ENCODE measurements around the gene SRPK2.
"Not testable (repeated sequence)": the region's sequence is repeated elsewhere in the genome, so short reads cannot be mapped to it uniquely, and the experiment has no call there.

Gene SRPK2

GRCh38 chr7:105309235-105310169, 79.2 kb downstream of the SRPK2 start:
- DNase-seq (ENCODE audit: low read depth): peak; percentile 30
- TF ChIP-seq, protein P1, sequence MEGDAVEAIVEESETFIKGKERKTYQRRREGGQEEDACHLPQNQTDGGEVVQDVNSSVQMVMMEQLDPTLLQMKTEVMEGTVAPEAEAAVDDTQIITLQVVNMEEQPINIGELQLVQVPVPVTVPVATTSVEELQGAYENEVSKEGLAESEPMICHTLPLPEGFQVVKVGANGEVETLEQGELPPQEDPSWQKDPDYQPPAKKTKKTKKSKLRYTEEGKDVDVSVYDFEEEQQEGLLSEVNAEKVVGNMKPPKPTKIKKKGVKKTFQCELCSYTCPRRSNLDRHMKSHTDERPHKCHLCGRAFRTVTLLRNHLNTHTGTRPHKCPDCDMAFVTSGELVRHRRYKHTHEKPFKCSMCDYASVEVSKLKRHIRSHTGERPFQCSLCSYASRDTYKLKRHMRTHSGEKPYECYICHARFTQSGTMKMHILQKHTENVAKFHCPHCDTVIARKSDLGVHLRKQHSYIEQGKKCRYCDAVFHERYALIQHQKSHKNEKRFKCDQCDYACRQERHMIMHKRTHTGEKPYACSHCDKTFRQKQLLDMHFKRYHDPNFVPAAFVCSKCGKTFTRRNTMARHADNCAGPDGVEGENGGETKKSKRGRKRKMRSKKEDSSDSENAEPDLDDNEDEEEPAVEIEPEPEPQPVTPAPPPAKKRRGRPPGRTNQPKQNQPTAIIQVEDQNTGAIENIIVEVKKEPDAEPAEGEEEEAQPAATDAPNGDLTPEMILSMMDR (IDR thresholded peaks at IDR 0.05; ENCODE audit: low read depth, low read length): no peak
- no peak for TF ChIP-seq MYC (IDR thresholded peaks at IDR 0.05; ENCODE audit: low read depth, low read length)
- no peak for TF ChIP-seq POLR2A (IDR thresholded peaks at IDR 0.05; ENCODE audit: extremely low read depth, insufficient read length)
- TF ChIP-seq, protein P2, sequence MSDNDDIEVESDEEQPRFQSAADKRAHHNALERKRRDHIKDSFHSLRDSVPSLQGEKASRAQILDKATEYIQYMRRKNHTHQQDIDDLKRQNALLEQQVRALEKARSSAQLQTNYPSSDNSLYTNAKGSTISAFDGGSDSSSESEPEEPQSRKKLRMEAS (IDR thresholded peaks at IDR 0.05; ENCODE audit: low read depth, low read length): no peak

DNA sequence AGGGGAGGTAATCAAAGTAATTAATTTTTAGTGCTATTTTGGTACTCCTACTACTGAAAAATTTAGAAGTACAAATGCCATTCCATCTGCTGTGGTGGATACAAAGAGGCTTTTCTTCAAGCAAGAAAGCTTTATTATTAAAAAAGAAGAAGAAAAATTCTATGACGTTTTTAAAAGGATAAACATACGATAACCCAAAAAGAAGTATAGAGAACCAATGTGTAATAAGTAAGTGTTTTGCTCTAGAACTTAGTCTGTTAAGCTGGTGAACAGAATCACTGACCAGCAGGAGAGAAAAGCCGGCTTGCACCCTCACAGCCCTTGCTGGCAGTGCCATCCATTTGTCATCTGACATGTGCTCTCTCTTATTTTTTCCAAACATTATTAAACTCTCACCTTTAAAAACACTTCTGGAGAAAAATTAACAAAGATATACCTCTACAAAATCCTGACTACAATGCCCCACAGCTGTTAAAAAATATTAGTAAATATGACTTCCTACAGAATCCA, 81.5 kb downstream of the SRPK2 start:
- DNase-seq (ENCODE audit: low read depth): no peak
- no peak overlapping the region for H3K4me3 ChIP-seq (ENCODE audit: low read depth, low read length)
- no peak for TF ChIP-seq POLR2A (IDR thresholded peaks at IDR 0.05; ENCODE audit: extremely low read depth, insufficient read length)
- TF ChIP-seq MYC (IDR thresholded peaks at IDR 0.05; ENCODE audit: low read depth, low read length): no peak
- TF ChIP-seq, protein P2 (IDR thresholded peaks at IDR 0.05; ENCODE audit: low read depth, low read length): no peak
- TF ChIP-seq, protein P1 (IDR thresholded peaks at IDR 0.05; ENCODE audit: low read depth, low read length): no peak

More at GRCh38 chr7:105309235-105310169, 79.2 kb downstream of the SRPK2 start:
- H3K4me3 ChIP-seq (ENCODE audit: low read depth, low read length): no peak overlapping the region

DNA sequence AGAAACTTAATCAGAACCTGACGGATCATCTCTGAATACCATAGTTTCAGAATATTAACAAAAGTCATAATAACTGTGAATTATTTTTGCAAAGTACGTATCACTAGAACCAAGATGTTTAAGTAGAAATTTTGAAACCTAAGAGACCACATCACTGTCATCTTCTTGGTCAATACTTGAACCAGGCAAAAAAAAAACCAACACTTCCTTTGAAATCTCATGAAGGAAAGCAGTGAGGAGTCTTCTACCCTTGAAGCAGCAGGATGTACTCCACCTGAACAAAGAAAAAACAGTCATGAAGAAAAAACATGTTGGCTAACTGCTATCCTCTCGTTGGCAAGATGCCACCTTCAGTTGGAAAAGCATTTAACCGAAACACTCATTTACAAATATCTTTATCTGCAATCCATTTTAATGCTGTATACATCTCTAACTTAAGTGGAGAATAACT, 82.4 kb downstream of the SRPK2 start:
- H3K4me3 ChIP-seq (ENCODE audit: low read depth, low read length): no peak overlapping the region
- TF ChIP-seq MYC (IDR thresholded peaks at IDR 0.05; ENCODE audit: low read depth, low read length) (no peak), POLR2A (IDR thresholded peaks at IDR 0.05; ENCODE audit: extremely low read depth, insufficient read length) (no peak)
- TF ChIP-seq, protein P1 (IDR thresholded peaks at IDR 0.05; ENCODE audit: low read depth, low read length): no peak
- TF ChIP-seq, protein P2 (IDR thresholded peaks at IDR 0.05; ENCODE audit: low read depth, low read length): no peak
- no peak for DNase-seq (ENCODE audit: low read depth)

DNA sequence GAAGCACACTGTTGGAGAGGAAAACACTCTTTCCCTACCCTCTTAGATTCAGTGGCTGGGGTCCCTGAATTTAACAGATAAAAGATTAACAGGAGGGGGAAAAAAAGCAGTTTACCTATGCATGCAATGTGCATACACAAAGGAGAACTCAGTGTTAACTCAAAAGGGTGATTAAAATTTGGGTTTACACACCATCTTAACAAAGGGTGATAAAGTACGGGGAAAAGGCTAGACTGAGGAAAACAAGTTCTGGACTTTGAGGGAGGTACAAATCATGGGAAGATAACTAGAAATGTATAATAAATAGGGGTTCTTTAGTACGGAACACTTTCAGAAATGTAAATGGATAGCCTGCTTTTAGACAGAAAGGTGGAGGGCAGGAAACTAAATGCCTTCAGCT, 83.1 kb downstream of the SRPK2 start:
- H3K4me3 ChIP-seq (ENCODE audit: low read depth, low read length): no peak overlapping the region
- no peak for DNase-seq (ENCODE audit: low read depth)
- no peak for TF ChIP-seq MYC (IDR thresholded peaks at IDR 0.05; ENCODE audit: low read depth, low read length)
- TF ChIP-seq, protein P1 (IDR thresholded peaks at IDR 0.05; ENCODE audit: low read depth, low read length): no peak
- TF ChIP-seq, protein P2 (IDR thresholded peaks at IDR 0.05; ENCODE audit: low read depth, low read length): no peak
- TF ChIP-seq POLR2A (IDR thresholded peaks at IDR 0.05; ENCODE audit: extremely low read depth, insufficient read length): no peak

- H3K4me3 ChIP-seq (ENCODE audit: low read depth, low read length): no peak overlapping the region
- no peak for TF ChIP-seq POLR2A (IDR thresholded peaks at IDR 0.05; ENCODE audit: extremely low read depth, insufficient read length)
- TF ChIP-seq, protein P2 (IDR thresholded peaks at IDR 0.05; ENCODE audit: low read depth, low read length): no peak
- TF ChIP-seq, protein P1 (IDR thresholded peaks at IDR 0.05; ENCODE audit: low read depth, low read length): no peak
- no peak for TF ChIP-seq MYC (IDR thresholded peaks at IDR 0.05; ENCODE audit: low read depth, low read length)
- DNase-seq (ENCODE audit: low read depth): peak; percentile 21
Observed at GRCh38 chr7:105304040-105304895, 84.5 kb downstream of the SRPK2 start.

- H3K4me3 ChIP-seq (ENCODE audit: low read depth, low read length); DNase-seq (ENCODE audit: low read depth): not testable (repeated sequence)
Observed at GRCh38 chr7:105300587-105300986, 88.1 kb downstream of the SRPK2 start.

Measured in NB4 (cell line).